Erythroblast (primary cell): ENCODE results near the gene NLRP3.
"Not testable (repeated sequence)": the region's sequence is repeated elsewhere in the genome, so short reads cannot be mapped to it uniquely, and the experiment has no call there.

Source experiments
- GATA1 ChIP-seq: IDR thresholded peaks from 2 replicates; pipeline ENCODE4 v1.6.1; 2011; ENCODE audit warnings: low read depth, mild to moderate bottlenecking, control low read depth, low read length, moderate library complexity
- POLR2A ChIP-seq: IDR thresholded peaks from 2 replicates; pipeline ENCODE4 v1.6.1; 2011; ENCODE audit warnings: mild to moderate bottlenecking, low read length

GRCh38 chr1:247366345-247366744 is 49.6 kb upstream of the NLRP3 start:
- not testable (repeated sequence) for TF ChIP-seq POLR2A, GATA1
